Keratinocyte (primary cell): ENCODE measurements around the gene SEC22A. TPM values are rescaled to one million over a fixed set of nuclear protein-coding genes. Genes with fewer than 3 reads are reported as not detected.

Source experiments
- DNase-seq: peaks from one replicate; pipeline ENCODE4 v3.0.0-alpha.2; 2011; ENCODE audit warnings: low read depth, missing footprints, low spot score
- FAIRE-seq: peaks from 2 replicates; lab custom pipeline; 2011; peaks lifted over from hg19 to GRCh38; lab: Jason Lieb, UNC
- H2AFZ ChIP-seq: 2 replicates; pipeline ENCODE4 v1.6.0; 2012; ENCODE audit warnings: low read length, control low read depth, inconsistent platforms; ENCODE audit not compliant: control insufficient read depth
- H3K27ac ChIP-seq: 2 replicates; pipeline ENCODE4 v1.5.1; 2011; ENCODE audit warnings: low read length; ENCODE audit not compliant: control insufficient read depth, insufficient read depth
- H3K27me3 ChIP-seq: 3 replicates; pipeline ENCODE4 v1.6.0; 2011; ENCODE audit warnings: low read length; ENCODE audit not compliant: control insufficient read depth, insufficient read depth; ENCODE audit errors: extremely low read depth
- H3K36me3 ChIP-seq, 2 experiments: 2 replicates in 1 of 2; 3 replicates in 1 of 2; pipeline ENCODE4 v1.5.1; 2011; ENCODE audit warnings: low read length in 2 of 2, mild to moderate bottlenecking in 1 of 2; ENCODE audit not compliant: control insufficient read depth in 2 of 2, insufficient read depth in 2 of 2; ENCODE audit errors: extremely low read depth in 1 of 2
- H3K4me1 ChIP-seq: 3 replicates; pipeline ENCODE4 v1.5.1; 2011; ENCODE audit warnings: low read length; ENCODE audit not compliant: control insufficient read depth, insufficient read depth; ENCODE audit errors: extremely low read depth
- H3K4me2 ChIP-seq: 3 replicates; pipeline ENCODE4 v1.6.0; 2011; ENCODE audit warnings: low read depth, low read length; ENCODE audit not compliant: control insufficient read depth, insufficient read depth; ENCODE audit errors: extremely low read depth
- H3K4me3 ChIP-seq, 3 experiments: fragments of 200-600 bp in 1 of 3; sonication (generic) in 1 of 3; 2 replicates in 2 of 3; 3 replicates in 1 of 3; pipeline ENCODE4 v1.5.1; 2011 to 2016; ENCODE audit warnings: low read length in 3 of 3, mild to moderate bottlenecking in 3 of 3, control low read depth in 2 of 3, inconsistent platforms in 1 of 3, low read depth in 1 of 3, mixed read lengths in 1 of 3, mixed run types in 1 of 3, moderate library complexity in 1 of 3; ENCODE audit not compliant: control insufficient read depth in 2 of 3, insufficient read depth in 2 of 3; ENCODE audit errors: extremely low read depth in 1 of 3
- H3K79me2 ChIP-seq: 2 replicates; pipeline ENCODE4 v1.6.0; 2012; ENCODE audit warnings: low read length; ENCODE audit not compliant: control insufficient read depth, insufficient read depth
- H3K9ac ChIP-seq: 3 replicates; pipeline ENCODE4 v1.6.0; 2011; ENCODE audit warnings: low read length; ENCODE audit not compliant: control insufficient read depth, insufficient read depth; ENCODE audit errors: extremely low read depth
- H3K9me1 ChIP-seq: 3 replicates; pipeline ENCODE4 v1.6.0; 2011; ENCODE audit warnings: low read length; ENCODE audit not compliant: control insufficient read depth, insufficient read depth; ENCODE audit errors: extremely low read depth
- H3K9me3 ChIP-seq: 2 replicates; pipeline ENCODE4 v1.5.1; 2012; ENCODE audit warnings: low read depth, low read length; ENCODE audit not compliant: control insufficient read depth
- H4K20me1 ChIP-seq: 3 replicates; pipeline ENCODE4 v1.6.0; 2011; ENCODE audit warnings: low read length; ENCODE audit not compliant: control insufficient read depth, insufficient read depth; ENCODE audit errors: extremely low read depth
- EZH2 ChIP-seq: IDR thresholded peaks from one replicate; pipeline ENCODE4 v1.6.1; 2012; ENCODE audit warnings: inconsistent platforms, mild to moderate bottlenecking, low read length, moderate library complexity
- dilution Hi-C: fragments of 300-500 bp; cut with MboI; formaldehyde crosslinking; loops from one replicate; pipeline ENCODE4 v1.7.0; 2020; ENCODE audit warnings: low sequenced_read_pairs; ENCODE audit not compliant: extremely low pct_ligation_motif_present
- polyA plus RNA-seq, 5 experiments: library from polyadenylated mRNA; depleted of rRNA in 3 of 5; stranded (reverse) in 3 of 5; stranded (forward) in 1 of 5; unstranded in 1 of 5; fragments of >200 nt; gene quantifications; 1 replicate in 1 of 5; 2 replicates in 3 of 5; 3 replicates in 1 of 5; pipeline versions ENCODE4 v1.2.1 to v1.2.3, GENCODE V29; 2011 to 2012; ENCODE audit warnings: missing spikeins in 2 of 5, low read depth in 1 of 5, low replicate concordance in 1 of 5
- TF ChIP-seq, protein P1 (sequence below), 3 experiments: IDR thresholded peaks in 1 of 3; conservative IDR thresholded peaks in 1 of 3; optimal IDR thresholded peaks in 1 of 3; 2 replicates in 2 of 3; 3 replicates in 1 of 3; pipeline versions ENCODE3 to v1.5.1; 2011; ENCODE audit warnings: low read length in 3 of 3, mild to moderate bottlenecking in 3 of 3, moderate library complexity in 2 of 3, control low read depth in 1 of 3, inconsistent platforms in 1 of 3; ENCODE audit not compliant: insufficient read depth in 2 of 3; ENCODE audit errors: extremely low read depth in 1 of 3

The SEC22A gene
- polyA plus RNA-seq, 1 donor (not counting 4 experiments of a cell fraction or from before 2014, with no cell fraction given) = 32.9 TPM

DNA sequence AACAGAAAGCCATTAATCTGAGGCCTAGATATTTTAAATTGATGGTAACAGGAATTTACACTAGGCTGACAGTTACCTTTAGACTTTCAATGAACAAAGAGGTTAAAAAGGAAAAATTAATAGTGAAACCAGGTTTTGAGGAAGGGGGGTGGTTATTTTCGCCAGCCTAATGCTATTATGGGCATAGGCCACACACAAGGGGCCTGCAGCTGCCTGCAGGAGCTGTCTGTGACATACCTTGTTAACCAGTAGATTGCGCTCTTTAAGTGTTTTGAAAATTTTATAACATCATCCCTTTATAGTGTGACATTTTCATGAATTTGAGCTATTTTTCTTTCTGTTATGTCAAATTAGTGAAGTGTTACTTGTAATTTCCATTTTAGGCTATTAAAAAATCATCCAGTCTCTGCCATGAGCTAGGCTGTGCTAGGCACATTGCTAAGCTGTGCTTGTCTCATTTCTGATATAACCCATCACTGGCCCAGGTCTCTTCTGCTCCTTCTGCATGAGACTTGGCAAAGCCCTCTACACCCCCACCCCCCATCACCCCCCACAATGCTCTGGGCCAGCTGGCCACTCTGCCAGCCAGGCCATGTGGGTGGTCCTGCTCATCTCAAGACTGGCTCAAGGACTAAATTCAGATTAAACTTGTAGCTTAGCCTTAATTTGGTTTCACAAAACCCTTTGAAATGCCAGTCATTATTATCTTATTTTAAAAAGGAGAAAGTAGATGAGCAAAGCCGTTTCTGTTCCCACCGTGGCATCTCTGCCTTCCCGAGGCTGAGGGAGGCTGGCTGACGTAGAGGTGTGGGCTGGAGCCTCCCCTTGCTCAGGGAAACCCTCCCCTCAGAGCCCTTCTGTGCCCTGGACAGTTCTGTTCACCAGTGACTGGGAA is 48.4 kb upstream of the SEC22A start:
- Histone ChIP-seq H3K9me1 (no peaks in the 10 kb centered on the region), H2AFZ (no peak overlapping the region), H3K4me2 (no peak overlapping the region), H4K20me1 (no peaks in the 10 kb centered on the region), H3K27me3 (no peaks in the 10 kb centered on the region), H3K9ac (no peak overlapping the region), H3K27ac (no peak overlapping the region), H3K9me3 (no peaks in the 10 kb centered on the region), H3K4me3 (no peak overlapping the region), H3K36me3 (peaks cover 37 to 52% of the 10 kb centered on the region in 2 experiments), H3K4me1 (no peaks in the 10 kb centered on the region), H3K79me2 (no peaks in the 10 kb centered on the region)
- FAIRE-seq (no peak), DNase-seq (no peak)
- dilution Hi-C loops = no loop called here
- TF ChIP-seq, protein P1, sequence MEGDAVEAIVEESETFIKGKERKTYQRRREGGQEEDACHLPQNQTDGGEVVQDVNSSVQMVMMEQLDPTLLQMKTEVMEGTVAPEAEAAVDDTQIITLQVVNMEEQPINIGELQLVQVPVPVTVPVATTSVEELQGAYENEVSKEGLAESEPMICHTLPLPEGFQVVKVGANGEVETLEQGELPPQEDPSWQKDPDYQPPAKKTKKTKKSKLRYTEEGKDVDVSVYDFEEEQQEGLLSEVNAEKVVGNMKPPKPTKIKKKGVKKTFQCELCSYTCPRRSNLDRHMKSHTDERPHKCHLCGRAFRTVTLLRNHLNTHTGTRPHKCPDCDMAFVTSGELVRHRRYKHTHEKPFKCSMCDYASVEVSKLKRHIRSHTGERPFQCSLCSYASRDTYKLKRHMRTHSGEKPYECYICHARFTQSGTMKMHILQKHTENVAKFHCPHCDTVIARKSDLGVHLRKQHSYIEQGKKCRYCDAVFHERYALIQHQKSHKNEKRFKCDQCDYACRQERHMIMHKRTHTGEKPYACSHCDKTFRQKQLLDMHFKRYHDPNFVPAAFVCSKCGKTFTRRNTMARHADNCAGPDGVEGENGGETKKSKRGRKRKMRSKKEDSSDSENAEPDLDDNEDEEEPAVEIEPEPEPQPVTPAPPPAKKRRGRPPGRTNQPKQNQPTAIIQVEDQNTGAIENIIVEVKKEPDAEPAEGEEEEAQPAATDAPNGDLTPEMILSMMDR (optimal IDR thresholded peaks at IDR 0.05 in 1 of 3, IDR thresholded peaks at IDR 0.05 in 1 of 3, conservative IDR thresholded peaks at IDR 0.05 in 1 of 3; ENCODE audit: extremely low read depth in 1 of 3, insufficient read depth in 2 of 3, low read length in 3 of 3) = no peak
- TF ChIP-seq EZH2 = no peak

DNA sequence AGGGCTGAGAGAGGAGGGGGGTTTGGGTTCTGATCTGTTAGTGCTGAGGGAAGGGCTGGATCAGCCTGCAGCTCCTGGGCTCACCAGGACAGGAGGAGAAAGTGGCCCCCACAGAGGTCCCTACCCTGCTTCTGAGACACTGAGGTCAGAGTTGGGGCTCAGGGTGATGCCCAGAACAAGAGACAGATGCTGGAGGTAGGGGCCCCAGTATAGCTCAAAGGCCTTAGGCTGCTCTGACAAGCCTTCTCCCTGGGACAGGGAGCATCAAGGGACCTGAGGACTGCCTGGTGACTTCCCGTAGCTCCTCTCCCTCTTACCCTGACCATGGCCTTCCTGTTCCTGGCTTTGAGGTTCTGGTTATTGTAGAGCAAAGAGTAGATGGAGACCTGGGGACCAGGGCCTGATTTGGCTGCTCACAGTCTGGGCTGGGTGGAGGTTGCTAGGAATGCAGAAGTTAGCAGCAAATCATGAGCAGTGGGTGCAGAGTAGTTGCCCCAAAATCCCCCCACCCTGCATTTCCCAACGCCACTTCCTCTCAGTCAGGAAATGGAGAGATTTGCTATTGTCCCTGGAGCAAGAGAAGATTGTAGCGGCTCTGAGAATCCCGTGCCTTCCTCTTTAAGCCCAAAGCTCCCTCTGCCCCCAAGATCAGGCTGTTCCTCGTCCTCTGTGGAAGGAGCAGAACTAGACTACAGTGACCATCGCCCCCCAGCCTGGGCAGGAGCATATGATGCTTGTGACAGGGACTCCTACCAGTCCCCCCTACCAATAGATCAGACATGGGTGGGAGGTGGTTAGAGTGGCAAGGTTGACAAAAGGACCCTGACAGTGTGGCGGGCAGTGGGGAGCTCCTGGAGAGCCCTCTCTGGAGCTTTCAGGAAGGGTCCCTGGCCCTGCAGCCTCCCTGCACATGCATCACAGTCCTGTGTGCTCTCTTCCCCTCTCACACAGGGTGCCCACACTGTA is 47.4 kb upstream of the SEC22A start:
- Histone ChIP-seq H2AFZ (no peak overlapping the region), H3K27ac (no peak overlapping the region), H3K36me3 (peaks cover 34 to 53% of the 10 kb centered on the region in 2 experiments), H3K9me3 (no peaks in the 10 kb centered on the region), H3K4me1 (no peaks in the 10 kb centered on the region), H3K4me2 (no peak overlapping the region), H4K20me1 (no peaks in the 10 kb centered on the region), H3K79me2 (no peaks in the 10 kb centered on the region), H3K4me3 (no peak overlapping the region), H3K9me1 (no peaks in the 10 kb centered on the region), H3K27me3 (no peaks in the 10 kb centered on the region), H3K9ac (no peak overlapping the region)
- FAIRE-seq (no peak), DNase-seq (no peak)
- TF ChIP-seq, protein P1 (optimal IDR thresholded peaks at IDR 0.05 in 1 of 3, IDR thresholded peaks at IDR 0.05 in 1 of 3, conservative IDR thresholded peaks at IDR 0.05 in 1 of 3; ENCODE audit: extremely low read depth in 1 of 3, insufficient read depth in 2 of 3, low read length in 3 of 3) = no peak
- TF ChIP-seq EZH2 = no peak
- dilution Hi-C loops = no loop called here
